Sciatic nerve (tissue), 2 donors: ENCODE measurements around the gene DNAAF2. TPM values are rescaled to one million over a fixed set of nuclear protein-coding genes. Genes with fewer than 3 reads are reported as not detected.
"Not testable (repeated sequence)": the region's sequence is repeated elsewhere in the genome, so short reads cannot be mapped to it uniquely, and the experiment has no call there.

Experiments
- ATAC-seq: fragments of 200-7000 bp; cut with Tn5 transposase; one replicate; pipeline ENCODE4 v1.9.1; 2020; ENCODE audit warnings: mild to moderate bottlenecking, moderate library complexity
- DNase-seq: peaks from one replicate; pipeline ENCODE4 v3.0.0-alpha.2; 2020; ENCODE audit warnings: low spot score
- intact Hi-C: fragments of 100-400 bp; cut with DNase I; formaldehyde crosslinking; loops from one replicate; pipeline ENCODE4 v1.14.2; 2022
- total RNA-seq: library from RNA; stranded (reverse); fragmentation: NEBNext Ultra II Directional; extraction: Animal tissue kit (Norgen Biotek cat#: 25700); gene quantifications from one replicate; pipeline ENCODE4 v1.2.1, GENCODE V29; 2021
- donor health status: DM: no; HTN: no; CAD: no.
- donor health status: DM: no; HTN: no; CAD: no.

DNAAF2 gene
- total RNA-seq, 1 donor from 2014 or later = 5.1 TPM

GRCh38 chr14:49593016-49593415 is 42.0 kb downstream of the DNAAF2 start:
- DNase-seq = no peak
- intact Hi-C loops = no loop called here
- no peak for ATAC-seq

- no peak for ATAC-seq
- no peak for DNase-seq
- intact Hi-C loops = no loop called here
Measured at GRCh38 chr14:49589387-49589786, 45.7 kb downstream of the DNAAF2 start.

GRCh38 chr14:49586673-49587460 is 48.2 kb downstream of the DNAAF2 start:
- intact Hi-C loops = no loop called here
- ATAC-seq = peak; percentile 47
- DNase-seq = no peak

GRCh38 chr14:49585803-49586672 is 49.0 kb downstream of the DNAAF2 start, which contains the start of gene RPS29:
RPS29 (minus strand) TSS chr14:49586380; CDS start chr14:49586346, 34 bp downstream.
- ATAC-seq = peak; percentile 99
- intact Hi-C loops = no loop called here

GRCh38 chr14:49584981-49585640 is 49.9 kb downstream of the DNAAF2 start:
- intact Hi-C loops, ATAC-seq, DNase-seq: not testable (repeated sequence)

More at GRCh38 chr14:49585803-49586672, 49.0 kb downstream of the DNAAF2 start, which contains the start of gene RPS29:
- DNase-seq = peak; percentile 98

GRCh38 chr14:49584058-49584457 is 51.0 kb downstream of the DNAAF2 start:
- no peak for DNase-seq
- intact Hi-C loops = no loop called here
- ATAC-seq = no peak

GRCh38 chr14:49583629-49584028 is 51.4 kb downstream of the DNAAF2 start:
- ATAC-seq = no peak
- intact Hi-C loops = no loop called here

GRCh38 chr14:49582113-49582977 is 52.7 kb downstream of the DNAAF2 start:
- no peak for ATAC-seq
- DNase-seq = no peak
- intact Hi-C loops = no loop called here

More at GRCh38 chr14:49583629-49584028, 51.4 kb downstream of the DNAAF2 start:
- DNase-seq = no peak

- DNase-seq (no peak), ATAC-seq (no peak)
- intact Hi-C loops = no loop called here
Measured at GRCh38 chr14:49581209-49582112, 53.6 kb downstream of the DNAAF2 start.

GRCh38 chr14:49579841-49580240 is 55.2 kb downstream of the DNAAF2 start:
- DNase-seq = no peak
- ATAC-seq = no peak
- intact Hi-C loops = no loop called here

- no peak for ATAC-seq
- no peak for DNase-seq
- intact Hi-C loops = no loop called here
Measured at GRCh38 chr14:49578141-49578540, 56.9 kb downstream of the DNAAF2 start.

Other genes with a start within 250 kb of the DNAAF2 start
- 737 TPM for gene RPS29, start 48.9 kb downstream of the DNAAF2 start, total RNA-seq
- 8.3 TPM for gene LRR1, start 36.3 kb downstream of the DNAAF2 start, total RNA-seq
- 185 TPM for gene RPL36AL, start 14.6 kb downstream of the DNAAF2 start, total RNA-seq
- 16.4 TPM for gene MGAT2, start 14.4 kb downstream of the DNAAF2 start, total RNA-seq
- 2.0 TPM for gene POLE2, start 53.0 kb upstream of the DNAAF2 start, total RNA-seq
- gene KLHDC1, start 57.9 kb upstream of the DNAAF2 start, total RNA-seq = 20.7 TPM
- 58.9 TPM for gene KLHDC2, start 132.9 kb upstream of the DNAAF2 start, total RNA-seq
- gene NEMF, start 217.5 kb upstream of the DNAAF2 start, total RNA-seq = 92.4 TPM